Stimulated activated CD8-positive, alpha-beta memory T cell treated with anti-CD3 and anti-CD28 coated beads, Interleukin-4, amount 100 ng/mL, for 24 hours (primary cell): Measurements from ENCODE around the gene ATP2A3.

ENCODE experiments used
- DNase-seq: peaks from one replicate; pipeline ENCODE4 v3.0.0-alpha.2; 2020; ENCODE audit warnings: low read depth

Gene ATP2A3

GRCh38 chr17:3926860-3927627 is 37.2 kb downstream of the ATP2A3 start:
- no peak for DNase-seq

- no peak for DNase-seq
Measured at GRCh38 chr17:3925684-3926485, 38.4 kb downstream of the ATP2A3 start.

- DNase-seq, result no peak
Measured at GRCh38 chr17:3924512-3925350, 39.5 kb downstream of the ATP2A3 start.

- no peak for DNase-seq
Measured at GRCh38 chr17:3923466-3924190, 40.6 kb downstream of the ATP2A3 start.

- no peak for DNase-seq
Measured at GRCh38 chr17:3922765-3923164, 41.5 kb downstream of the ATP2A3 start.

- no peak for DNase-seq
Measured at GRCh38 chr17:3921502-3922319, 42.5 kb downstream of the ATP2A3 start.

- DNase-seq, result no peak
Measured at GRCh38 chr17:3921006-3921405, 43.2 kb downstream of the ATP2A3 start.

GRCh38 chr17:3919123-3919624 is 45.1 kb downstream of the ATP2A3 start:
- no peak for DNase-seq

GRCh38 chr17:3918372-3919122 is 45.7 kb downstream of the ATP2A3 start:
- DNase-seq, result no peak

GRCh38 chr17:3917391-3917931 is 46.8 kb downstream of the ATP2A3 start:
- no peak for DNase-seq

- no peak for DNase-seq
Measured at GRCh38 chr17:3916825-3917224, 47.4 kb downstream of the ATP2A3 start.

- no peak for DNase-seq
Measured at GRCh38 chr17:3915995-3916696, 48.1 kb downstream of the ATP2A3 start, which contains the start of gene P2RX1. P2RX1 (minus strand) TSS chr17:3916465; CDS start chr17:3916225, 240 bp downstream.

- no peak for DNase-seq
Measured at GRCh38 chr17:3915581-3915994, 48.6 kb downstream of the ATP2A3 start.

GRCh38 chr17:3914312-3914670 is 49.9 kb downstream of the ATP2A3 start:
- no peak for DNase-seq

GRCh38 chr17:3913531-3914311 is 50.5 kb downstream of the ATP2A3 start:
- peak; percentile 71 for DNase-seq

GRCh38 chr17:3912827-3913226 is 51.4 kb downstream of the ATP2A3 start:
- DNase-seq, result no peak

GRCh38 chr17:3911271-3912053 is 52.8 kb downstream of the ATP2A3 start:
- DNase-seq, result peak; percentile 42
